ENCODE data around the gene UCN.
"Not testable (repeated sequence)": the region's sequence is repeated elsewhere in the genome, so short reads cannot be mapped to it uniquely, and the experiment has no call there.

UCN gene

GRCh38 chr2:27313882-27314645 lies 5.8 kb upstream of the UCN start:
- no peak for DNase-seq

GRCh38 chr2:27312152-27312551 lies 3.9 kb upstream of the UCN start:
- DNase-seq = no peak

DNA sequence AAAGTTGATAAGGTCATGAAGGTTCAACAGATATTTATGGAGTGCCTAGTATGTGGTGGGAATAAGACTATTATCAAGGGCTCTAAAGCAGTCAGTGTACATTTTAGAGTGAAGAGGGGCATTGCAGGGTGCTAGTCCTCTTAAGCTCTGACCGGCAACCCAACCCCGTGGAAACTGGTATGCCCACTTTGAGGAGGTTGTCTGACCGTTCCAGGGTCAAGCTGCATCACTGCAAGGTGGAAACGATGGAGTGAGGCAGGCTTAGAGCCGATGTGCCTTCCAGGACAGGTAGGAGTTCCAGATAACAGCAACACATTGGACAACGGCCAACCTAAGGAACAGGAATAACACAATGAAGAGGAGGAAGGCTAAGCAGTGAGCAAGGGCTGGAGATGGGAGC lies 1.4 kb upstream of the UCN start:
- no peak for DNase-seq

- no peak for DNase-seq
Observed at GRCh38 chr2:27307545-27308358, 493 bp downstream of the UCN start.

- DNase-seq = no peak
Observed at GRCh38 chr2:27307287-27307544, 1.0 kb downstream of the UCN start.

GRCh38 chr2:27306573-27307286 lies 1.5 kb downstream of the UCN start:
- peak; percentile 22 for DNase-seq

- DNase-seq = no peak
Observed at GRCh38 chr2:27306136-27306535, 2.1 kb downstream of the UCN start.

DNA sequence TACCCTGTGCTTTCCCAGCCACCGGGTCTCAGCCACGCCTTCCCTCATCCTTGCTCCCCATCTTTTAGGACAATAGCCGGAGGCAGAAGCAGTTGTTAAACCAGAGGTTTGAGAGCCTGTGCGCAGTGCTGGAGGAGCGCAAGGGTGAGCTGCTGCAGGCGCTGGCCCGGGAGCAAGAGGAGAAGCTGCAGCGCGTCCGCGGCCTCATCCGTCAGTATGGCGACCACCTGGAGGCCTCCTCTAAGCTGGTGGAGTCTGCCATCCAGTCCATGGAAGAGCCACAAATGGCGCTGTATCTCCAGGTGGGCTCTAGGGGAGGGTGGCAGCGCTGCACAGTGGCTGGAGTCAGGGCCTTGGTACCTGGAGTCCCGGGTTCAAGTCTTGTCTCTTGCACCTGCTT lies 2.7 kb downstream of the UCN start:
- DNase-seq = no peak

- no peak for DNase-seq
Observed at GRCh38 chr2:27304488-27305240, 3.6 kb downstream of the UCN start.

GRCh38 chr2:27303093-27304025 lies 4.9 kb downstream of the UCN start:
- peak; percentile 67 for DNase-seq

DNA sequence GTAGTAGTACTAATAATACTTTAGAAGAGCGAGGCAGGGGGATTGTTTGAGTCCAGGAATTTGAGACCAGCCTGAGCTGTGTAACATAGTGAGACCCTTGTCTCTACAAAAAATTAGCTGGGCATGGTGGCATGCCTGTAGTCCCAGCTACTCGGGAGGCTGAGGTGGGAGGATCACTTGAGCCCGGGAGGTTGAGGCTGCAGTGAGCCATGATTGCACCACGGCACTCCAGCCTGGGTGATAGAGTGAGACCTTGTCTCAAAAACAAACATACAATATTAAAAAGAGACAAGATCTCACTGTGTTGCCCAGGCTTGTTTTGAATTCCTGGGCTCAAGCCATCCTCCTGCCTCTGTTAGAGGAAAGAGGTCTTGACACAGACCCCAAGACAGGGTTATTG lies 7.6 kb downstream of the UCN start:
- not testable (repeated sequence) for DNase-seq

- DNase-seq = no peak
Observed at GRCh38 chr2:27298391-27299080, 9.7 kb downstream of the UCN start.

DNA sequence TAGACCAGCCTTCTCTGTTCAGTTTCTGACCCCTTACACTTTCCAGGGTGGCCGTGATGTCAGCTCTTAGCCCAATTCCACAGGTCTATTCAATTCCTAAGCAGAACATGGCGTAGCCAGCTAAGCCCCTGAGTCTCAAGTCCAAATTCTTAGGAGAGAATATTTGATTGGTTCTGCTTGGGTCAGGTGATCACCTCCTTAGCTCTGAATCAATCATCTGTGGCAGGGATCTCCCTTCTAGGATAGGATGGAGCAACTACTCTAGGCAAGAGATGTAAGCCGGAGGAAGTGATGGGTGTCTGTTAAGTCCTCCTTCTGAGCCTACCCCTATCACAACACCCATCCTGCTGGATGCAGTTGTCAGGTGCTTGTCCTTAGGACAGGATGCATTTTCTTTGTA lies 11.1 kb downstream of the UCN start:
- no peak for DNase-seq

- no peak for DNase-seq
Observed at GRCh38 chr2:27296481-27296880, 11.8 kb downstream of the UCN start.

GRCh38 chr2:27294928-27295327 lies 13.3 kb downstream of the UCN start:
- no peak for DNase-seq

GRCh38 chr2:27291865-27292264 lies 16.4 kb downstream of the UCN start:
- DNase-seq = no peak

GRCh38 chr2:27290549-27290948 lies 17.7 kb downstream of the UCN start:
- no peak for DNase-seq

- no peak for DNase-seq
Observed at GRCh38 chr2:27288610-27289009, 19.6 kb downstream of the UCN start.

- DNase-seq = no peak
Observed at GRCh38 chr2:27285481-27285880, 22.8 kb downstream of the UCN start.

DNA sequence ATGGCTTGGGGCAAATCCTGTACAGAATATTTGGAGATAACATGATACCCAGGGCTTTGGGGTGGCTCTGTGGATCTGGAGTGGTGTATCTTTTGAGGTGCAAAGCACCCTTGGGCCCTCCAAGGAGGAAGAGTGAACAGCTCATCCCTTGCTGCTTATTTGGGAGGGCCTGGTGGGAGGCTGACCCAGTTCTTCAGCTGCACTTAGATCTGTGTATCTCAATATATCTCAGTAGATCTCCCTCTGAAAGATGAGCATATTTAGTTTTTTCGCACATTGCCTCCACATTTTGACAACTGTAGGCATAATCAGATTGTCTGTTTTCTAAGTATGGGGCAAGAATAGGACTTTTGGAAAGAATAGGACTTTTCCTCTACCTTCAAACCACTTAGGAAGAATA lies 23.2 kb downstream of the UCN start:
- DNase-seq = no peak

DNA sequence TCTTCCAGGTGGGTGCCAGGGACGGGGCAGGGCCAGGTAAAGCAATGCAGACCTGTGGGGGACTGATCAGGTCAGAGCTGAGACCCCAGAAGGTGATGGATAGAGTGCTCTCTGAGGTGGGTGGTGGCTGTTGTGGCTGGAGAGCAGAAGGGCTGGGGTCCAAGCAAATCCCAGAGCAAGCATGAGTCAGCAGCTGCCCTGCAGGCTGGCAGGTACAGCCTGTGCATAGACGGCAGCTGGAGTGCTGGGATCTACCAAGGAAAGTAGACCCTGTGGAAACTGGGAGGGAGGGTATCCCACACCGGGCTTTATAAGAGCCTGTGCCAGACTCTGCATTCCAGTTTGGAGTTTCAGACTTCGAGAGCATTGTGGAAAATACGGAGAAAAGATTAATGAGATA lies 25.4 kb downstream of the UCN start:
- no peak for DNase-seq

All from CD4-positive, alpha-beta T cell treated with Interleukin-21 for 1 hour (primary cell).